HG02852 (cell line): ENCODE data around the gene KDM5D.

ENCODE experiments used
- ATAC-seq: cut with Tn5 transposase; IDR thresholded peaks from one replicate; pipeline ENCODE4 v1.9.1; 2021; ENCODE audit warnings: mild to moderate bottlenecking, moderate library complexity; ENCODE audit not compliant: unreplicated experiment

Gene KDM5D

DNA sequence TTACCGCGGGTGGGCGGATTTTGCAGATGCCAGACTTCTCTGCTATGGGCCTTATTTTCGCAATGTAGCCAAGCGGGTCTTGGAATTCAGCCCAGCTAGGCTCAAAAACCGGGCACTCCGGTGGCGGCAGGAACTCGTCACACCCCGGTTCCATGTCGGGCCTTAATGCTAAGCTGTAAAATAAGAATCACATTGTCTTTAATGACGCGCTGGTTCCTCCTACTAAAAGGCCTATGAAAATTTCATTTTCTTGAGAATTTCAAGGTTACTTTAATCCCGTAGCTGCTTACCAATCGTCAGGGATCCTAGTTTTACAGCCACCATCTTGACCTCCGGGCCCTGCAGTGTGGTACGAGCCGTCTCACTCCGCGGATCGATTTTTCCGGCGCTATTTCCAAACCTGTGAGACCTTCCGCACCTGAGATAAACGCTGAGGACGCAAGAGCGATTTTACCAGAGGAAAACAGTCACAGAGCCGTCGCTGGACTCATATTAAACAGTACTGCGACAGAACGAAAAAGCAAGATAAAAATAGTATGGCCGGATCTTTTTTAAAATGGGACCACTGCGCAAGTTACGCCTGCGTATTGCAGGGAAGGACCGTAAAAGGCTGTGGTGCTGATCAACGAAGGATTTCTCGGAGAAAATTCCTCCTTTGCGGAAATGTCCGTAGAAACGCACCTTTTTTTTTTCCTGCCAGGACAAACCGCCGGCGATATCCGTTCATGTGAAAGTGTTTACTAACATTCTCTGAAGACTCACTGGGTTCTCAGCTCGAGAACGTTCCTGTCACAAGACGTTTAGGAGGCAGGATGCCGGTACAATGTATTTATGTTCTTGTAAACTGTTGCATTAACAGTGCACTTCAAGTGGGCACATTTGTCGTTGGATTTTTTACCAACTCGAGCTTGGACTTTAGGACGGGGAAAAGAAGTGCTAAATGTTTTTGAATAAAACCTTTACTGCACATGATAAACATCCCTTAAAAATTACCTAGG lies at the start of gene KDM5D:
KDM5D (minus strand) TSS at position 346 of the 998 bp plus-strand sequence; CDS start at position 154, 192 bp downstream.
- ATAC-seq: no peak

- no peak for ATAC-seq
Measured at GRCh38 chrY:19768375-19768774, 23.8 kb upstream of the KDM5D start.

DNA sequence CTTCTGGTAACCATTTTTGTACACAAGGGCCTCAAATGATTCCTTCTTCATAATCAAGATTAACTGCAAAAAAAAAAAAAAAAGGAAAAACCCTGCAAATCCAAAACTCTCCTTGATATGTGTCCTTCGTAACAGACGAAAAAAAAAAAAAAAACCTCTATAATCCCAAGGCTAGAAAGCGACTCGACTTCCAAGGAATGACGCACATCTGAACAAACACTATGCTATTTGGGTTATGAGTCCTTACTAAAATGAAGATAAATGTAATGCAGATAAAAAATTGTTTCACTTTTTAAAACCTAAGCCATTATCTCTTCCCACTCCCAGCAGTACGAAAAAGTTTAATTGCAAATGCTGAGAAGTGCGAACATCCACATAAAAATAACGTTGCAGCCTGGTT lies 1.2 kb downstream of the KDM5D start:
- ATAC-seq: no peak

DNA sequence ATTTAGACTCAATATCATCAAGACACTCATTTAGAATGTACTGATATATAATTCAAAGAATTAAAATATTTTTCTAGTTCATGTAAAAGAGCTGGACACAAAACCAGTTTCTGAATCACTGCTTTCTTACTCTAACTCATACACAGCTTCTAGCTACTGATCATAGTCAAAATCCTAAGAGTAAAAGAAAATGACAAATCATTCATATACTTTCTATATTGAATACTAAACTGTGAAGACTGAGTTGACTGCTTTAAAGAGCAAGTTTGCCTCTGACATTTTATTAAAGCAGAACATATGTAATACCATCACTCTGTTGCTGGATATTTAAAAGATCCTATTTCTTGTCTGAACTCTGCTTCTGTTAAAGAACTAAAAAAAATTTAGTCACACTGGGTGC lies 2.4 kb downstream of the KDM5D start:
- no peak for ATAC-seq

- no peak for ATAC-seq
Measured at GRCh38 chrY:19734425-19734824, 10.1 kb downstream of the KDM5D start.

DNA sequence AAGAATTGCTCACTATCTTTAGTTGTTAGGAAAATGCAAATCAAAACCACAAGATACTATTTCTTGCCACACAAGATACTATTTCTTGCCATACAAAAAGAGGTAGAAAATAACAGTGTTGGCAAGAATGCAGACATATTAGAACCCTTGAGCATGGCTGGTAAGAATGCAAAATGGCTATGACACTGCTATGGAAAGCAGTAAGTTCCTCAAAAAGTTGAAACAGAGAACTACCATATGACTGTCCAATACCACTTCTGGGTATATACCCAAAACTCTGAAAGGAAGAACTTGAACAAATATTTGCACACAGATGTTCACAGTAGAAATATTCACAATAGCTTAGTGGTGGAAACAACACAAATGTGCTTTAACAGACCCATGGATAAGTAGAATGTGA lies 26.6 kb downstream of the KDM5D start:
- ATAC-seq: no peak

- no peak for ATAC-seq
Measured at GRCh38 chrY:19717146-19717545, 27.4 kb downstream of the KDM5D start.

GRCh38 chrY:19715226-19715625 lies 29.3 kb downstream of the KDM5D start:
- ATAC-seq: no peak

GRCh38 chrY:19713430-19713829 lies 31.1 kb downstream of the KDM5D start:
- ATAC-seq: no peak

DNA sequence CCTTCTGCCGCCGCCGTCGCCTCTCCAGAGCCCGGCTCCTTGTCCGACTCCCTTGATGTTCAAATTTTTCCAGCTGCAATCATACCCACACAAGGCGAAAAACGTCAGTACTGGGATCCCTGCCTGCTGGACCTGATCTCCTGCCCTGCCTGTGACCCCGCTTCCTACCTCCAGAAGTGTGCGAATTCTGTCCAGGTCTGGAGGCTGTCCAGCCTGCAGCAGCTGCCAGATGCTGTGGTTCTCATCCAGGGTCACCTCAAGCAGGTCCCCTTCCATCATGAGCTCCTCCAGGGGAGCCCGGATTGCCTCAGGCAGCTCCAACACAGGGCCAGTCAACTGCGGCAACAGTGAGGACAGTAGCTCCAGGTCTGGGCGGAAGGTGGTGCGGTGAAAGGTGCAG lies 38.3 kb downstream of the KDM5D start:
- no peak for ATAC-seq

GRCh38 chrY:19698495-19698894 lies 46.0 kb downstream of the KDM5D start:
- ATAC-seq: no peak

- ATAC-seq: no peak
Measured at GRCh38 chrY:19680821-19681220, 63.7 kb downstream of the KDM5D start.
